Epithelial cell of esophagus (primary cell): ENCODE data around the gene PLA2G4E.

Experiments used
- DNase-seq: peaks from one replicate; pipeline ENCODE4 v3.0.0; 2010; ENCODE audit warnings: low read depth
- H3K4me3 ChIP-seq: 2 replicates; pipeline ENCODE4 v1.5.1; 2011; ENCODE audit warnings: mild to moderate bottlenecking, low read length, control low read depth
- CTCF ChIP-seq: IDR thresholded peaks from 2 replicates; pipeline ENCODE4 v1.5.1; 2011; ENCODE audit warnings: low read depth, mild to moderate bottlenecking, low read length, control low read depth, inconsistent platforms; ENCODE audit not compliant: insufficient read depth; ENCODE audit errors: missing control alignments

The PLA2G4E gene

GRCh38 chr15:41999290-42000285 lies 21.3 kb downstream of the PLA2G4E start:
- TF ChIP-seq CTCF = no peak
- no peak overlapping the region for H3K4me3 ChIP-seq
- DNase-seq = no peak

- no peak for DNase-seq
- TF ChIP-seq CTCF = no peak
Observed at GRCh38 chr15:41997845-41998244, 23.0 kb downstream of the PLA2G4E start.

GRCh38 chr15:41996921-41997592 lies 23.8 kb downstream of the PLA2G4E start:
- H3K4me3 ChIP-seq = no peak overlapping the region
- no peak for TF ChIP-seq CTCF
- DNase-seq = no peak

More at GRCh38 chr15:41997845-41998244, 23.0 kb downstream of the PLA2G4E start:
- no peak overlapping the region for H3K4me3 ChIP-seq

GRCh38 chr15:41996376-41996775 lies 24.5 kb downstream of the PLA2G4E start:
- TF ChIP-seq CTCF = no peak
- H3K4me3 ChIP-seq = no peak overlapping the region
- no peak for DNase-seq

- no peak for TF ChIP-seq CTCF
- H3K4me3 ChIP-seq = no peak overlapping the region
- no peak for DNase-seq
Observed at GRCh38 chr15:41995476-41995855, 25.4 kb downstream of the PLA2G4E start.

- no peak for TF ChIP-seq CTCF
- H3K4me3 ChIP-seq = no peak overlapping the region
- no peak for DNase-seq
Observed at GRCh38 chr15:41994772-41995475, 25.9 kb downstream of the PLA2G4E start.
